BLaER1 treated with 17β-estradiol and CSF1 and Interleukin-3, amounts not matched to agents 10 nM and 100 nM (cell line): ENCODE results near the gene DENND4B.

Experiments
- H3K27ac ChIP-seq, 11 experiments: shearing (Covaris generic); formaldehyde crosslinking; 2 replicates each; pipeline ENCODE4 v1.8.1; 2022
- H3K27me3 ChIP-seq, 11 experiments: shearing (Covaris generic); formaldehyde crosslinking; 2 replicates each; pipeline ENCODE4 v1.8.1; 2022
- H3K36me3 ChIP-seq, 11 experiments: shearing (Covaris generic); formaldehyde crosslinking; 2 replicates each; pipeline ENCODE4 v1.8.1; 2022
- H3K4me1 ChIP-seq, 10 experiments: shearing (Covaris generic); formaldehyde crosslinking; 2 replicates each; pipeline ENCODE4 v1.8.1; 2022
- H3K4me2 ChIP-seq, 11 experiments: shearing (Covaris generic); formaldehyde crosslinking; 2 replicates each; pipeline ENCODE4 v1.8.1; 2022
- H3K4me3 ChIP-seq, 10 experiments: shearing (Covaris generic); formaldehyde crosslinking; 2 replicates each; pipeline ENCODE4 v1.8.1; 2022
- H3K9ac ChIP-seq, 11 experiments: shearing (Covaris generic); formaldehyde crosslinking; 2 replicates each; pipeline ENCODE4 v1.8.1; 2022
- H3K9me3 ChIP-seq, 11 experiments: shearing (Covaris generic); formaldehyde crosslinking; replicated peaks in 1 of 11; 2 replicates each; pipeline ENCODE4 v1.8.1; 2022
- H4K20me1 ChIP-seq, 11 experiments: shearing (Covaris generic); formaldehyde crosslinking; 2 replicates each; pipeline ENCODE4 v1.8.1; 2022
- Cebpa-rat ChIP-seq, 11 experiments: shearing (Covaris generic); IDR thresholded peaks; 2 replicates each; pipeline ENCODE4 v1.8.1; 2022

The DENND4B gene

DNA sequence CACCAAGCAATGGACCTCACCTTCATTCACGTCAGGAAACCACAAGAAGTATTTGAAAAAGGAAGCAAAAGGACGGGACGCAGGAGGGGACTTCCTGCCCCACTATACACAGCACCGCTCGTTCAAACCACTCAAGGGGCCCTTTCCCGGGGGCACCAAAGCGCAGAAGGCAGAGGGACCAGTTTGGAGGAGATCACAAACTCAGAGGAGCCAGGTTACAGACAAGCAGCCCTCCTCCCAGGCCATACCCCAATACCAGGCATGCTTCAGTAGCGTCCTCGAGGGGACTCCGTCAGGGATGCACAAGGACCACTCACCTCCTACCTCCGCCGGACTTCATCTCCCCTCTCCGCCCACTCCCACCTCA lies 11.2 kb upstream of the DENND4B start:
- Histone ChIP-seq H3K27ac (peak overlapping the region; percentile 69 to 94 (median 91)), H3K4me2 (peak overlapping the region; percentile 85 to 99 (median 95)), H3K9me3 (no peaks in the 10 kb centered on the region), H3K4me1 (peaks cover 66 to 81% (median 73%) of the 10 kb centered on the region in 10 experiments), H3K36me3 (peaks cover 37 to 50% (median 40%) of the 10 kb centered on the region in 11 experiments), H3K27me3 (no peaks in the 10 kb centered on the region), H3K4me3 (peak overlapping the region; percentile 81 to 99 (median 96)), H3K9ac (peak overlapping the region; percentile 86 to 97 (median 95)), H4K20me1 (peaks cover 39 to 67% (median 48%) of the 10 kb centered on the region in 11 experiments)
- TF ChIP-seq Cebpa-rat (IDR thresholded peaks at IDR 0.05), result no peak

GRCh38 chr1:153956997-153957715 lies 10.6 kb upstream of the DENND4B start:
- H3K4me2 ChIP-seq, result peak overlapping the region; percentile 85 to 99 (median 95)
- H3K27me3 ChIP-seq, result no peaks in the 10 kb centered on the region
- TF ChIP-seq Cebpa-rat (IDR thresholded peaks at IDR 0.05), result no peak
- peak overlapping the region; percentile 81 to 99 (median 96) for H3K4me3 ChIP-seq
- H3K9me3 ChIP-seq, result no peaks in the 10 kb centered on the region
- peak overlapping the region; percentile 69 to 94 (median 91) for H3K27ac ChIP-seq
- H3K36me3 ChIP-seq, result peaks cover 42 to 56% (median 46%) of the 10 kb centered on the region in 11 experiments
- H3K9ac ChIP-seq, result peak overlapping the region; percentile 86 to 97 (median 95)
- H3K4me1 ChIP-seq, result peaks cover 60 to 80% (median 67%) of the 10 kb centered on the region in 10 experiments
- peaks cover 39 to 69% (median 52%) of the 10 kb centered on the region in 11 experiments for H4K20me1 ChIP-seq

DNA sequence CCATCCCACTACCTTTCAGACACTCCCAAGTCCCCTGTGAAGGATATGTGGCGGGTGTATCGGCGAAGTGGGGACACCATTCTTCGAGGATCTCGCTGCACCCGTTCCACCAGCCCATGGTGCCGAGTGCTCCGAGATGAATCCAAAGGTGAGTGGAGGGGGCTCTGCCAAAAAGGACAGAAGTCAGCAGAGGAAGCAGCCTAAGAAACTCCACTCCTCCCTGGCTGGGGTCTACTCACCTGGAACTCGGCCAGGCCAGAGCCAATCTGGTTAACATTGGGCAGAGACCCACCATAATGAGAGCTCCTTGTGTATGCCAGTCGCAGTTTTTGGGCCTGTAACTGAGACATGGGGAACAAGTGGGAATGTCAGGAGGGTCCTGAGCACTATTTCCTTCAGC lies 8.3 kb upstream of the DENND4B start:
- no peaks in the 10 kb centered on the region for H3K27me3 ChIP-seq
- no peak overlapping the region for H3K4me3 ChIP-seq
- H3K9ac ChIP-seq, result peak overlapping the region in 7 of 11 experiments; percentile 1 to 89 (median 43); a peak in 7 of 22 replicates
- H3K27ac ChIP-seq, result 0 out of 22 replicates have a peak overlapping the region, but pooled peaks of 2 of the 11 experiments have one; percentile 3 to 6
- H3K36me3 ChIP-seq, result peaks cover 53 to 62% (median 56%) of the 10 kb centered on the region in 11 experiments
- H4K20me1 ChIP-seq, result peaks cover 39 to 75% (median 54%) of the 10 kb centered on the region in 11 experiments
- no peaks in the 10 kb centered on the region for H3K9me3 ChIP-seq
- H3K4me2 ChIP-seq, result peak overlapping the region in 9 of 11 experiments; percentile 89 to 99 (median 95); a peak in 15 of 22 replicates
- no peak for TF ChIP-seq Cebpa-rat (IDR thresholded peaks at IDR 0.05)
- peaks cover 44 to 80% (median 51%) of the 10 kb centered on the region in 10 experiments for H3K4me1 ChIP-seq

DNA sequence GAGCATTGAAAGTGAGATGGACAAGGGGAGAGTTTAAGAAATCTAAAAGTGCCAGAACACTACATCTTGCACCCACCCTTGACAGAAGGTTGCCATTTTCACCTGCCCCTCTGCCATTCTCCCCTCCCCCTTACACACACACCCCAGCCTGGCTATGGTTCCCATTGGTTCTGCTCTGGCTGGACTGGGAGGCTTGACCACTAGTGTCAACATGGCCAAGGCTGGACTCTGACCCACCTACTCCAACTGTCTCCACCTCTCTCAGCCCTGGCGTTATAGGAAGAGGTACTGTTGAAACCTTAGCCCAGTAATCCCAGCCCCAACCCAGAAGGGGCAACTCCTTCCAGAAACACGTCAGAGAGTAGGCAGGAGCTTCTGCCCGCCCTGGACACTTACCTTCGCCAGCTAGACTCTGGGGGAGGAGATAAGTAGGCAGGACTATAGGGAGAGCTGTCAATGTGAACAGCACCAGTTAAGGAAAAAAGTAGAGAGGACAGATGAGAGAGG lies 7.4 kb upstream of the DENND4B start:
- Histone ChIP-seq H3K4me2 (0 out of 22 replicates have a peak overlapping the region, but pooled peaks of 2 of the 11 experiments have one; percentile 91 to 98), H3K4me1 (peaks cover 39 to 80% (median 46%) of the 10 kb centered on the region in 10 experiments), H3K36me3 (peaks cover 60 to 63% (median 61%) of the 10 kb centered on the region in 11 experiments), H4K20me1 (peaks cover 39 to 75% (median 54%) of the 10 kb centered on the region in 11 experiments), H3K27ac (no peak overlapping the region), H3K9ac (peak overlapping the region in 7 of 11 experiments; percentile 1 to 86 (median 14); a peak in 4 of 22 replicates), H3K4me3 (no peak overlapping the region), H3K9me3 (no peaks in the 10 kb centered on the region), H3K27me3 (no peaks in the 10 kb centered on the region)
- no peak for TF ChIP-seq Cebpa-rat (IDR thresholded peaks at IDR 0.05)

- Histone ChIP-seq H3K27me3 (no peaks in the 10 kb centered on the region), H3K9me3 (no peaks in the 10 kb centered on the region), H3K9ac (peak overlapping the region in 1 of 11 experiments; percentile 45; a peak in 1 of 22 replicates), H3K36me3 (peaks cover 78 to 83% (median 80%) of the 10 kb centered on the region in 11 experiments), H4K20me1 (peaks cover 28 to 71% (median 47%) of the 10 kb centered on the region in 11 experiments), H3K4me3 (no peak overlapping the region), H3K27ac (no peak overlapping the region), H3K4me2 (peak overlapping the region in 1 of 11 experiments; percentile 29; a peak in 1 of 22 replicates), H3K4me1 (peaks cover 34 to 95% (median 55%) of the 10 kb centered on the region in 10 experiments)
- TF ChIP-seq Cebpa-rat (IDR thresholded peaks at IDR 0.05), result no peak
These were observed 5.3 kb upstream of the DENND4B start for GRCh38 chr1:153951801-153952200.

- no peaks in the 10 kb centered on the region for H3K27me3 ChIP-seq
- peaks cover 22 to 65% (median 41%) of the 10 kb centered on the region in 11 experiments for H4K20me1 ChIP-seq
- H3K4me3 ChIP-seq, result no peak overlapping the region
- no peaks in the 10 kb centered on the region for H3K9me3 ChIP-seq
- H3K9ac ChIP-seq, result peak overlapping the region in 3 of 11 experiments; percentile 4 to 45 (median 17); a peak in 2 of 22 replicates
- H3K4me2 ChIP-seq, result peak overlapping the region in 2 of 11 experiments; percentile 55 to 72; a peak in 2 of 22 replicates
- H3K4me1 ChIP-seq, result peaks cover 30 to 91% (median 51%) of the 10 kb centered on the region in 10 experiments
- H3K36me3 ChIP-seq, result peaks cover 78 to 83% (median 80%) of the 10 kb centered on the region in 11 experiments
- TF ChIP-seq Cebpa-rat (IDR thresholded peaks at IDR 0.05), result no peak
- H3K27ac ChIP-seq, result peak overlapping the region in 1 of 11 experiments; percentile 4; a peak in 1 of 22 replicates
These were observed 4.7 kb upstream of the DENND4B start for GRCh38 chr1:153951183-153951582.

- Histone ChIP-seq H3K36me3 (peaks cover 64 to 74% (median 72%) of the 10 kb centered on the region in 11 experiments), H3K27ac (peak overlapping the region; percentile 98 to 100 (median 100)), H3K4me2 (peak overlapping the region; percentile 96 to 99 (median 98))
These were observed 510 bp downstream of the DENND4B start for GRCh38 chr1:153945795-153946621.

DNA sequence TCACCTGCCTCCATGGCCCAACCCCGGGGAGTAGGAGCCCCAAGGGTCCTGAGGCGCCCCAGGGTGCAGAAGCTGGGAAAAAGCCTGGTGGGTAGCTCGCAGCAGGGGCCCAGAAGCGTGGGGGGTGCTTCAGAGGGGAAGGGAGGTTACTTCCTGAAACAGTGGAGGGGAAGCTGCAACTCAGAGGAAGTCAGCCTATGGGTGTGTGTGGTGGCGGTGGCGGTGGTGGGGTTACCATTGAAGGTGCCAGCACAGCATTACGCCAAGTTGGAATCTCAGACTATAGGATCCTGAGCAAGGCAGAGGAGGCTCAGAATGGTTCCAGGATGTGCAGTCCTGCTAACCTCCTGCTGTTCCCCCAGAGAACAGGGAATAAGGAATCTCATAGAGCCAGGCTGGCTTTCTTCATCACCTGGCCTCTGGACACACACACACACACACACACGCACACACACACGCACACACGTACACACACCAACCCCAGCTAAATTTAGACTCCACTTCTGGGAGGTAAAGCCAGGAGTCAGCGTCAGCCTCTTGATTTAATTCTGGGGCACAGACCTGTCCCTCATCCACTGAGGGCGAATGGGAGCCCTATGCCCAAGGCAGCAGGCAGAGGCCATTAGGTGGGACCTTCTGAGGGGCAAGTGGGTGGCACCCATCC lies 1.3 kb downstream of the DENND4B start:
- no peaks in the 10 kb centered on the region for H3K9me3 ChIP-seq
- H3K4me2 ChIP-seq, result peak overlapping the region; percentile 96 to 99 (median 98)
- H3K4me1 ChIP-seq, result peaks cover 42 to 78% (median 66%) of the 10 kb centered on the region in 10 experiments
- peaks cover 64 to 74% (median 72%) of the 10 kb centered on the region in 11 experiments for H3K36me3 ChIP-seq
- H3K27me3 ChIP-seq, result no peaks in the 10 kb centered on the region
- TF ChIP-seq Cebpa-rat (IDR thresholded peaks at IDR 0.05), result no peak
- peak overlapping the region; percentile 70 to 87 (median 83) for H3K4me3 ChIP-seq
- H3K9ac ChIP-seq, result peak overlapping the region; percentile 97 to 100 (median 100)
- peaks cover 0 to 46% (median 25%) of the 10 kb centered on the region in 11 experiments; a peak in 15 of 22 replicates for H4K20me1 ChIP-seq
- peak overlapping the region; percentile 98 to 100 (median 100) for H3K27ac ChIP-seq

More at GRCh38 chr1:153945795-153946621, 510 bp downstream of the DENND4B start:
- TF ChIP-seq Cebpa-rat (IDR thresholded peaks at IDR 0.05), result no peak
- H3K9ac ChIP-seq, result peak overlapping the region; percentile 97 to 100 (median 100)
- peaks cover 0 to 39% (median 18%) of the 10 kb centered on the region in 11 experiments; a peak in 14 of 22 replicates for H4K20me1 ChIP-seq
- H3K9me3 ChIP-seq, result no peaks in the 10 kb centered on the region
- H3K27me3 ChIP-seq, result no peaks in the 10 kb centered on the region
- peaks cover 42 to 81% (median 69%) of the 10 kb centered on the region in 10 experiments for H3K4me1 ChIP-seq
- H3K4me3 ChIP-seq, result peak overlapping the region; percentile 70 to 87 (median 83)
